EL (cell line): Measurements from ENCODE around the gene SFTPB.
"Not testable (repeated sequence)": the region's sequence is repeated elsewhere in the genome, so short reads cannot be mapped to it uniquely, and the experiment has no call there.

ENCODE experiments used
- DNase-seq: peaks from one replicate; pipeline ENCODE4 v3.0.0-alpha.2; 2016

SFTPB gene

GRCh38 chr2:85675427-85675826 lies 7.4 kb upstream of the SFTPB start:
- DNase-seq, result no peak

GRCh38 chr2:85674417-85674816 lies 6.4 kb upstream of the SFTPB start:
- no peak for DNase-seq

GRCh38 chr2:85673716-85674375 lies 5.8 kb upstream of the SFTPB start:
- DNase-seq, result no peak

- DNase-seq, result no peak
These were observed 4.5 kb upstream of the SFTPB start for GRCh38 chr2:85672456-85672855.

- DNase-seq, result not testable (repeated sequence)
These were observed 2.4 kb upstream of the SFTPB start for GRCh38 chr2:85670416-85670815.

GRCh38 chr2:85669549-85669948 lies 1.6 kb upstream of the SFTPB start:
- no peak for DNase-seq

- DNase-seq, result no peak
These were observed 801 bp upstream of the SFTPB start for GRCh38 chr2:85668857-85669142.

- DNase-seq, result no peak
These were observed 414 bp downstream of the SFTPB start for GRCh38 chr2:85667561-85668008.

GRCh38 chr2:85666435-85667316 lies 1.3 kb downstream of the SFTPB start:
- no peak for DNase-seq

- DNase-seq, result no peak
These were observed 2.0 kb downstream of the SFTPB start for GRCh38 chr2:85666016-85666415.

GRCh38 chr2:85665264-85665937 lies 2.6 kb downstream of the SFTPB start:
- DNase-seq, result no peak

- no peak for DNase-seq
These were observed 4.1 kb downstream of the SFTPB start for GRCh38 chr2:85663594-85664565.

- DNase-seq, result peak; percentile 96
These were observed 5.0 kb downstream of the SFTPB start for GRCh38 chr2:85662899-85663593.

- DNase-seq, result no peak
These were observed 6.7 kb downstream of the SFTPB start for GRCh38 chr2:85661139-85661858.

- no peak for DNase-seq
These were observed 7.3 kb downstream of the SFTPB start for GRCh38 chr2:85660725-85661124.

- DNase-seq, result not testable (repeated sequence)
These were observed 7.7 kb downstream of the SFTPB start for GRCh38 chr2:85660301-85660700.

- no peak for DNase-seq
These were observed 8.5 kb downstream of the SFTPB start for GRCh38 chr2:85659324-85659981.

GRCh38 chr2:85657399-85657798 lies 10.6 kb downstream of the SFTPB start:
- DNase-seq, result not testable (repeated sequence)

- peak; percentile 35 for DNase-seq
These were observed 11.5 kb downstream of the SFTPB start for GRCh38 chr2:85656468-85656867.

- peak; percentile 83 for DNase-seq
These were observed 12.0 kb downstream of the SFTPB start for GRCh38 chr2:85655961-85656417.

- DNase-seq, result no peak
These were observed 14.0 kb downstream of the SFTPB start for GRCh38 chr2:85653996-85654395.
